Measurements from ENCODE around the gene HDAC5.

Gene HDAC5

GRCh38 chr17:44075598-44076293, 47.7 kb downstream of the HDAC5 start:
- Histone ChIP-seq H3K36me3 (ENCODE audit: insufficient read depth) (no peaks in the 10 kb centered on the region), H3K27me3 (ENCODE audit: insufficient read depth, low read depth) (no peaks in the 10 kb centered on the region), H4K20me1 (ENCODE audit: insufficient read depth) (no peaks in the 10 kb centered on the region), H3K9ac (no peak overlapping the region), H3K27ac (no peak overlapping the region), H3K4me2 (no peak overlapping the region), H3K4me3 (IDR thresholded peaks at IDR 0.05; ENCODE audit: insufficient read depth, low read depth, low read length) (no peak overlapping the region), H3K4me1 (ENCODE audit: low read depth, poor library complexity, severe bottlenecking) (peaks cover 13% of the 10 kb centered on the region), H3K79me2 (ENCODE audit: insufficient read depth, low read depth) (peaks cover 15% of the 10 kb centered on the region; the same call in 1 of the 2 replicates), H2AFZ (ENCODE audit: low read depth) (no peak overlapping the region)
- TF ChIP-seq CTCF (conservative IDR thresholded peaks at IDR 0.05; ENCODE audit: low read depth, low read length) = no peak

- no peak for TF ChIP-seq CTCF (conservative IDR thresholded peaks at IDR 0.05; ENCODE audit: low read depth, low read length)
- Histone ChIP-seq H3K4me1 (ENCODE audit: low read depth, poor library complexity, severe bottlenecking) (peaks cover 16% of the 10 kb centered on the region), H4K20me1 (ENCODE audit: insufficient read depth) (no peaks in the 10 kb centered on the region), H3K27ac (no peak overlapping the region), H3K79me2 (ENCODE audit: insufficient read depth, low read depth) (peaks cover 15% of the 10 kb centered on the region; the same call in 1 of the 2 replicates), H3K9ac (no peak overlapping the region), H3K36me3 (ENCODE audit: insufficient read depth) (no peaks in the 10 kb centered on the region), H3K27me3 (ENCODE audit: insufficient read depth, low read depth) (no peaks in the 10 kb centered on the region), H3K4me3 (IDR thresholded peaks at IDR 0.05; ENCODE audit: insufficient read depth, low read depth, low read length) (no peak overlapping the region), H3K4me2 (no peak overlapping the region), H2AFZ (ENCODE audit: low read depth) (no peak overlapping the region)
These were observed 48.5 kb downstream of the HDAC5 start for GRCh38 chr17:44074911-44075285.

GRCh38 chr17:44074231-44074910, 49.1 kb downstream of the HDAC5 start:
- Histone ChIP-seq H3K27ac (no peak overlapping the region), H3K4me3 (IDR thresholded peaks at IDR 0.05; ENCODE audit: insufficient read depth, low read depth, low read length) (no peak overlapping the region), H3K4me2 (no peak overlapping the region), H4K20me1 (ENCODE audit: insufficient read depth) (no peaks in the 10 kb centered on the region), H3K36me3 (ENCODE audit: insufficient read depth) (no peaks in the 10 kb centered on the region), H3K9ac (no peak overlapping the region), H2AFZ (ENCODE audit: low read depth) (no peak overlapping the region), H3K79me2 (ENCODE audit: insufficient read depth, low read depth) (peaks cover 15% of the 10 kb centered on the region; the same call in 1 of the 2 replicates), H3K4me1 (ENCODE audit: low read depth, poor library complexity, severe bottlenecking) (peaks cover 21% of the 10 kb centered on the region), H3K27me3 (ENCODE audit: insufficient read depth, low read depth) (no peaks in the 10 kb centered on the region)
- no peak for TF ChIP-seq CTCF (conservative IDR thresholded peaks at IDR 0.05; ENCODE audit: low read depth, low read length)

DNA sequence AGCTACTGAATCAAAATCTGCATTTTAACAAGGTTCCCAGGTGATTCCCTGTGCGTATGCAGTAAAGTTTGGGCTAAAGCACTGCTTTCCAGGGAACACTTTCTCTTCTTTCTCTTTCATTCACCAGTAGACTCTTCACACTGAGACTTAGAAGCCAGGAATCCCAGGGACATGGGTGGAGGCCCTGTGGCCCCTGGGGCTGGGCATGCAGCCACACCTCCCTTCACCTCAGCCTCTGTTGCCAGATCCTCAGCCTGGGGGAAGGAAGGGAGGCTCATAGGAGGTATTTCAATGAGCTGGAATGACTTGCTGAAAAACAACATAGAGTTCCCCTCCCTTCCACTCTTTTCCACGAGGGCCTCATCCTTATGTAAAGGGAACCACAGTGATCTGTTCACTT, 51.7 kb downstream of the HDAC5 start:
- peak overlapping the region; percentile 68; the same call in 1 of the 2 replicates for H3K9ac ChIP-seq
- peak overlapping the region; percentile 89 for H3K4me2 ChIP-seq
- H3K36me3 ChIP-seq (ENCODE audit: insufficient read depth) = no peaks in the 10 kb centered on the region
- peak overlapping the region; percentile 74; the same call in 1 of the 2 replicates for H3K27ac ChIP-seq
- H2AFZ ChIP-seq (ENCODE audit: low read depth) = no peak overlapping the region
- no peak for TF ChIP-seq CTCF (conservative IDR thresholded peaks at IDR 0.05; ENCODE audit: low read depth, low read length)
- H3K27me3 ChIP-seq (ENCODE audit: insufficient read depth, low read depth) = no peaks in the 10 kb centered on the region
- H3K4me3 ChIP-seq (IDR thresholded peaks at IDR 0.05; ENCODE audit: insufficient read depth, low read depth, low read length) = no peak overlapping the region
- peaks cover 29% of the 10 kb centered on the region for H3K4me1 ChIP-seq (ENCODE audit: low read depth, poor library complexity, severe bottlenecking)
- no peaks in the 10 kb centered on the region for H4K20me1 ChIP-seq (ENCODE audit: insufficient read depth)
- peaks cover 15% of the 10 kb centered on the region; the same call in 1 of the 2 replicates for H3K79me2 ChIP-seq (ENCODE audit: insufficient read depth, low read depth)

All from KMS-11 (cell line).